Measurements from ENCODE around the gene SYNDIG1. TPM values are rescaled to one million over a fixed set of nuclear protein-coding genes. Genes with fewer than 3 reads are reported as not detected.

Gene SYNDIG1
- total and polyA plus RNA-seq, 2 of the 4 experiments (the other 2 are of a cell fraction): not detected

- H3K79me1 ChIP-seq (ENCODE audit: low read depth in 1 of 2, low read length in 2 of 2): no peaks in the 10 kb centered on the region
- BruUV-seq (replicated peaks): no TSS peak
- H4K20me1 ChIP-seq (ENCODE audit: insufficient read depth, low read length): no peaks in the 10 kb centered on the region
- ATAC-seq (ENCODE audit: low read depth) (no peak), DNase-seq (no peak)
- no peak overlapping the region for H3K9ac ChIP-seq (ENCODE audit: low read depth, low read length)
- H2AK5ac ChIP-seq (ENCODE audit: low read depth, low read length): no peak overlapping the region
- H2BK120ac ChIP-seq (ENCODE audit: low read depth, low read length): no peak overlapping the region
- no CpG with 5 or more reads among the region's 19 CpGs for WGBS, 2 experiments (ENCODE audit: extremely low coverage in 2 of 2, insufficient read length in 1 of 2)
- no peaks in the 10 kb centered on the region for H3K9me1 ChIP-seq (ENCODE audit: insufficient read depth, low read length)
- H4K91ac ChIP-seq (ENCODE audit: insufficient read depth, low read depth, low read length): no peak overlapping the region
- no peak overlapping the region for H3K27ac ChIP-seq (ENCODE audit: insufficient read depth, low read length)
- H3K56ac ChIP-seq (ENCODE audit: extremely low read depth, insufficient read depth, low read length): no peak overlapping the region
- ChIA-PET CTCF (no interaction called here), POLR2A (ENCODE audit: unreplicated experiment) (no interaction called here)
- no peak overlapping the region for H3K18ac ChIP-seq (ENCODE audit: low read depth, low read length)
- H2BK20ac ChIP-seq (ENCODE audit: low read depth, low read length): no peak overlapping the region
- TF ChIP-seq ELK1 (IDR thresholded peaks at IDR 0.05; ENCODE audit: borderline replicate concordance, low read depth, low read length): no peak
- no peak for TF ChIP-seq BHLHE40 (IDR thresholded peaks at IDR 0.05; ENCODE audit: low read depth, low read length)
- no peak for TF ChIP-seq MXI1 (IDR thresholded peaks at IDR 0.05; ENCODE audit: borderline replicate concordance, low read depth, low read length)
- no peak for TF ChIP-seq FOS (IDR thresholded peaks at IDR 0.05; ENCODE audit: low read depth, low read length)
- TF ChIP-seq CEBPB (IDR thresholded peaks at IDR 0.05; ENCODE audit: low read depth, low read length): no peak
- TF ChIP-seq POLR2A (IDR thresholded peaks at IDR 0.05; ENCODE audit: low read depth, low read length): no peak
- TF ChIP-seq MAFK (IDR thresholded peaks at IDR 0.05; ENCODE audit: low read depth, low read length): no peak
- no peak for TF ChIP-seq RFX5 (IDR thresholded peaks at IDR 0.05; ENCODE audit: low read depth, low read length)
- no peak for TF ChIP-seq SMC3 (IDR thresholded peaks at IDR 0.05; ENCODE audit: low read depth, low read length)
- TF ChIP-seq CTCF (conservative IDR thresholded peaks at IDR 0.05; ENCODE audit: low read depth, low read length): no peak
- no peak overlapping the region for H2BK15ac ChIP-seq (ENCODE audit: low read depth, low read length)
- H2AK9ac ChIP-seq (replicated peaks; ENCODE audit: low read depth, low read length, poor library complexity): no peak overlapping the region
- H4K8ac ChIP-seq (ENCODE audit: low read depth in 2 of 2, low read length in 2 of 2): no peak overlapping the region
- no peaks in the 10 kb centered on the region for H3K9me3 ChIP-seq (ENCODE audit: control insufficient read depth, insufficient read depth, low read length)
- H2BK5ac ChIP-seq (ENCODE audit: low read depth, low read length, poor library complexity, severe bottlenecking): no peak overlapping the region
- in situ Hi-C loops (cut with MboI; ENCODE audit: low sequenced_read_pairs) (no loop called here), dilution Hi-C loops (cut with HindIII; ENCODE audit: low sequenced_read_pairs, unreplicated experiment) (no loop called here), intact Hi-C loops (cut with micrococcal nuclease) (no loop called here)
- H2AFZ ChIP-seq (replicated peaks; ENCODE audit: low read length, poor library complexity): no peak overlapping the region
- H3K23ac ChIP-seq (ENCODE audit: low read depth, low read length): no peak overlapping the region
- no peak overlapping the region for H3K4me2 ChIP-seq (ENCODE audit: low read depth, low read length)
- H3K14ac ChIP-seq (replicated peaks; ENCODE audit: low read depth, low read length): no peak overlapping the region
- H4K5ac ChIP-seq (ENCODE audit: low read depth, low read length): no peak overlapping the region
- no peak overlapping the region for H3K4ac ChIP-seq (ENCODE audit: low read depth, low read length)
- H3K27me3 ChIP-seq (ENCODE audit: control insufficient read depth, insufficient read depth, low read length): no peaks in the 10 kb centered on the region; the same call in 1 of the 2 replicates
- no peaks in the 10 kb centered on the region for H3K4me1 ChIP-seq (ENCODE audit: control insufficient read depth, insufficient read depth, low read length)
- no peak overlapping the region for H3K4me3 ChIP-seq (ENCODE audit: insufficient read depth, low read depth, low read length)
- no peaks in the 10 kb centered on the region for H3K36me3 ChIP-seq (ENCODE audit: control insufficient read depth, insufficient read depth, low read length)
Measured at GRCh38 chr20:24543168-24543567, 73.7 kb downstream of the SYNDIG1 start.

Data from IMR-90 (cell line).